Gastrocnemius medialis (tissue), 4 donors: ENCODE data around the gene NUDCD3. TPM values are rescaled to one million over a fixed set of nuclear protein-coding genes. Genes with fewer than 3 reads are reported as not detected.

ENCODE experiments used
- ATAC-seq, 2 donors: fragments of 150-250 bp; one replicate each; pipeline ENCODE4 v1.9.1; 2016
- DNase-seq, 2 donors: peaks; one replicate each; pipeline ENCODE4 v3.0.0-alpha.2; 2019
- H3K27ac ChIP-seq, 4 donors: fragments of 200-600 bp; sonication (generic); 1 replicate in 1 of 4; 2 replicates in 3 of 4; pipeline ENCODE4 v1.5.1; 2016 to 2018; ENCODE audit warnings: mild to moderate bottlenecking in 2 of 4, moderate library complexity in 1 of 4
- H3K27me3 ChIP-seq, 3 donors: fragments of 200-600 bp; sonication (generic) in 2 of 3; 1 replicate in 1 of 3; 2 replicates in 2 of 3; pipeline versions ENCODE4 v1.5.1 to v1.6.0; 2016 to 2019; ENCODE audit warnings: mild to moderate bottlenecking in 1 of 3, moderate library complexity in 1 of 3
- H3K36me3 ChIP-seq, 2 donors: fragments of 200-600 bp; sonication (generic) in 1 of 2; one replicate each; pipeline ENCODE4 v1.5.1; 2017 to 2018
- H3K4me1 ChIP-seq, 2 donors: fragments of 200-600 bp; sonication (generic) in 1 of 2; one replicate each; pipeline ENCODE4 v1.5.1; 2016 to 2017; ENCODE audit warnings: mild to moderate bottlenecking in 2 of 2
- H3K4me3 ChIP-seq, 4 donors: fragments of 200-600 bp; sonication (generic) in 3 of 4; 1 replicate in 1 of 4; 2 replicates in 3 of 4; pipeline ENCODE4 v1.5.1; 2016 to 2019; ENCODE audit warnings: mild to moderate bottlenecking in 2 of 4
- H3K9me3 ChIP-seq, 3 donors: fragments of 200-600 bp; sonication (generic) in 2 of 3; 1 replicate in 1 of 3; 2 replicates in 2 of 3; pipeline ENCODE4 v1.5.1; 2016 to 2019
- CTCF ChIP-seq, 5 experiments: fragments of 450-650 bp in 3 of 5; fragments of 200-600 bp in 2 of 5; sonication (generic) in 2 of 5; IDR thresholded peaks in 4 of 5; conservative IDR thresholded peaks in 1 of 5; 1 replicate in 4 of 5; 2 replicates in 1 of 5; pipeline ENCODE4 v1.5.1; 2016 to 2019; ENCODE audit warnings: antibody characterized with exemption in 5 of 5, mild to moderate bottlenecking in 3 of 5, moderate library complexity in 3 of 5
- POLR2A ChIP-seq, 2 donors: fragments of 450-650 bp; IDR thresholded peaks; one replicate each; pipeline ENCODE4 v1.6.1; 2017; ENCODE audit warnings: antibody characterized with exemption in 2 of 2, mild to moderate bottlenecking in 2 of 2, moderate library complexity in 2 of 2
- in situ Hi-C, 4 donors: fragments of 200-750 bp; cut with MboI; loops; one replicate each; pipeline versions ENCODE4 v1.15.0 to v1.8.0; 2017; ENCODE audit warnings: low sequenced_read_pairs in 4 of 4
- intact Hi-C: fragments of 100-400 bp; cut with DNase I; formaldehyde crosslinking; loops from one replicate; pipeline ENCODE4 v1.15.1; 2023; ENCODE audit warnings: low total_unique reads
- total RNA-seq, 4 donors: library from RNA; depleted of rRNA; stranded (reverse); fragments of >200 nt; gene quantifications; one replicate each; pipeline versions ENCODE4 v1.1.0 to v1.2.3, GENCODE V29; 2016

NUDCD3 gene
- total RNA-seq, 4 donors from 2014 or later, result 76.2 to 93.4 (median 77.0) TPM

- Histone ChIP-seq H3K27me3 (no peaks in the 10 kb centered on the region), H3K9me3 (no peaks in the 10 kb centered on the region), H3K36me3 (no peaks in the 10 kb centered on the region), H3K4me3 (no peak overlapping the region), H3K4me1 (peaks cover 42 to 59% of the 10 kb centered on the region in 2 donors), H3K27ac (no peak overlapping the region)
- TF ChIP-seq POLR2A (IDR thresholded peaks at IDR 0.05) (no peak), CTCF (IDR thresholded peaks at IDR 0.05 in 4 of 5, conservative IDR thresholded peaks at IDR 0.05 in 1 of 5) (no peak)
- DNase-seq (no peak), ATAC-seq (no peak)
- intact Hi-C loops, result no loop called here
- in situ Hi-C loops, result loop anchor here in 2 of 4 donors (10.0 kb wide), 2 partner anchors 95 to 225 kb away; no protein-coding TSS in a partner anchor
Measured at GRCh38 chr7:44469461-44470134, 20.9 kb downstream of the NUDCD3 start.

DNA sequence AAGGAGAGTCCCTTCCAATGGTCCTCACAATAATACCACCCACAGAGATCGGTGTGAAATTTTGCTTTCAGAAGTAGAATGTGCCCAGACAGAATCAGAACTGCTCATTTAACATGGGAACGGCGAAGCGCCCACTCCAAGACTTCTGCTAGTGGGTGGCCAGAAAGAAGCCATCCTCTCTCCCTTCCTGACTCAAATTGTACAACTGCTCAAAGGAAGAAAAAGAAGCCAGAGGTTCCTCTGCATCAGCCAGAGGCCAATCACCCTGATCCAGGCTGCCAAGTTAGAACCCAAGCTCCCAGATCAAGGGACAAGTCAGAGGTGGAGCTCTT is 23.3 kb downstream of the NUDCD3 start:
- ATAC-seq (no peak), DNase-seq (no peak)
- intact Hi-C loops (no loop called here), in situ Hi-C loops (no loop called here)
- no peaks in the 10 kb centered on the region for H3K9me3 ChIP-seq
- H3K36me3 ChIP-seq, result no peaks in the 10 kb centered on the region
- H3K4me1 ChIP-seq, result peaks cover 43 to 52% of the 10 kb centered on the region in 2 donors
- no peak overlapping the region for H3K27ac ChIP-seq
- no peak overlapping the region for H3K4me3 ChIP-seq
- no peaks in the 10 kb centered on the region for H3K27me3 ChIP-seq
- no peak for TF ChIP-seq POLR2A (IDR thresholded peaks at IDR 0.05)
- no peak for TF ChIP-seq CTCF (IDR thresholded peaks at IDR 0.05 in 4 of 5, conservative IDR thresholded peaks at IDR 0.05 in 1 of 5)

DNA sequence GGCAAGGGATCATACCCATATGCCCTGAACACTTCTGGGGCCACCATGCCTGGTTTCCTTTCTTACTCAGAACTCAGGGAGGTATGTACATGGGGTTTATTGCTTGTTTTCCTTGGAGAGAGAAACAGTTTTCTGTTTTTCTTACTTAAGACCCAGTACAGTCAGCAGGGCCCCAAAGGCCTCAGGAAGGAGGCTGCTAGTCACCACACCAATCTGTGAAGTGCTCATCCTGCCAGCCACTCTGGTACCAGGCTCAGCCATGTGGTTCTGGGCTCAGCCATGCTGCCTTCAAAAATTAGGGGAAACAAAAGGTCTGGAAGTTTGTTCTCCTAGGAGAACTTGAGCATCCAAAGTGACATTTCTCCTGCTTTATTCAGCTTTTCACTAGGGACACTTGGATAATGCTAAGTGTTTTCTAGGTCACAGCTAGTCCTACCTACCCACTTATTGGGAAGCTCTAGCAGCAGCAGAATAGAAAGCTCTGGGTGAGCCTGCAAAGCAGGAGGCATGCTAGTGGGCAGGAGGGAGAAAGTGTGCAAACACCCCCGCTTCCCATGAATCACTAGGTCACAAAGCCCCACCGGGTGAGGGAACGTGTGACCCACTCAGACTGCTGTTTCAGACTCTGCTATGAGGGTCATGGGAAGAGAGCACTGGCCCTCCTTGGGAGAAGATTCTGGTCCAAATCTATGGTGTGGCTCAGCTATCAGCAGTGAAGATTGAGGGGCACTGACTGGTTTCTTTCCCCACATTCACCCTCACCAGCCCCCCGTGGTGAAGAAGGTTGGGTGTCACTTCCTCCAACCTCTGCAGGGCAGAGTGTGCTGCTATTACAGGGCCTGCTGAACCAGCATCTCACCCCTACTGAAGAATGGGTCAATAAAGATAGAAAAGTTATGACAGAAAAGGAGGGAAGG is 23.9 kb downstream of the NUDCD3 start:
- Histone ChIP-seq H3K36me3 (no peaks in the 10 kb centered on the region), H3K9me3 (no peaks in the 10 kb centered on the region), H3K27ac (no peak overlapping the region), H3K4me1 (peaks cover 41 to 48% of the 10 kb centered on the region in 2 donors), H3K27me3 (no peaks in the 10 kb centered on the region), H3K4me3 (no peak overlapping the region)
- DNase-seq (no peak), ATAC-seq (no peak)
- TF ChIP-seq POLR2A (IDR thresholded peaks at IDR 0.05) (no peak), CTCF (IDR thresholded peaks at IDR 0.05 in 4 of 5, conservative IDR thresholded peaks at IDR 0.05 in 1 of 5) (no peak)
- intact Hi-C loops (no loop called here), in situ Hi-C loops (no loop called here)

- ATAC-seq (no peak), DNase-seq (no peak)
- TF ChIP-seq CTCF (IDR thresholded peaks at IDR 0.05 in 4 of 5, conservative IDR thresholded peaks at IDR 0.05 in 1 of 5) (no peak), POLR2A (IDR thresholded peaks at IDR 0.05) (no peak)
- Histone ChIP-seq H3K4me3 (no peak overlapping the region), H3K36me3 (no peaks in the 10 kb centered on the region), H3K4me1 (peaks cover 39 to 42% of the 10 kb centered on the region in 2 donors), H3K27ac (no peak overlapping the region), H3K9me3 (no peaks in the 10 kb centered on the region), H3K27me3 (no peaks in the 10 kb centered on the region)
- intact Hi-C loops (no loop called here), in situ Hi-C loops (no loop called here)
Measured at GRCh38 chr7:44465490-44465889, 25.0 kb downstream of the NUDCD3 start.
